IgD-negative memory B cell (primary cell): ENCODE measurements around the gene DGCR6L. TPM values are rescaled to one million over a fixed set of nuclear protein-coding genes. Genes with fewer than 3 reads are reported as not detected.
"Not testable (repeated sequence)": the region's sequence is repeated elsewhere in the genome, so short reads cannot be mapped to it uniquely, and the experiment has no call there.

Experiments used
- H3K27ac Mint-ChIP-seq, 3 donors: one replicate each; pipeline ENCODE4 v1.8.0; 2020 to 2022; ENCODE audit warnings: mild to moderate bottlenecking in 3 of 3, mixed read lengths in 3 of 3, moderate library complexity in 1 of 3
- H3K27me3 Mint-ChIP-seq: one replicate; pipeline ENCODE4 v1.8.0; 2021; ENCODE audit warnings: mixed read lengths
- H3K36me3 Mint-ChIP-seq: one replicate; pipeline ENCODE4 v1.8.0; 2020; ENCODE audit warnings: mild to moderate bottlenecking, mixed read lengths
- H3K4me1 Mint-ChIP-seq, 3 donors: one replicate each; pipeline ENCODE4 v1.8.0; 2020 to 2022; ENCODE audit warnings: mixed read lengths in 3 of 3, mild to moderate bottlenecking in 1 of 3
- H3K4me3 Mint-ChIP-seq, 4 donors: one replicate each; pipeline ENCODE4 v1.8.0; 2020 to 2022; ENCODE audit warnings: mild to moderate bottlenecking in 4 of 4, mixed read lengths in 4 of 4, moderate library complexity in 3 of 4
- H3K9me3 Mint-ChIP-seq, 3 donors: one replicate each; pipeline ENCODE4 v1.8.0; 2020 to 2021; ENCODE audit warnings: mixed read lengths in 3 of 3, mild to moderate bottlenecking in 1 of 3
- polyA plus RNA-seq: library from polyadenylated mRNA; unstranded; fragments of 300-500 nt; fragmentation: Illumina TruSeq; gene quantifications from one replicate; pipeline ENCODE4 v1.2.3, GENCODE V29; 2021

Gene DGCR6L
- polyA plus RNA-seq, 1 donor from 2014 or later = 63.5 TPM

DNA sequence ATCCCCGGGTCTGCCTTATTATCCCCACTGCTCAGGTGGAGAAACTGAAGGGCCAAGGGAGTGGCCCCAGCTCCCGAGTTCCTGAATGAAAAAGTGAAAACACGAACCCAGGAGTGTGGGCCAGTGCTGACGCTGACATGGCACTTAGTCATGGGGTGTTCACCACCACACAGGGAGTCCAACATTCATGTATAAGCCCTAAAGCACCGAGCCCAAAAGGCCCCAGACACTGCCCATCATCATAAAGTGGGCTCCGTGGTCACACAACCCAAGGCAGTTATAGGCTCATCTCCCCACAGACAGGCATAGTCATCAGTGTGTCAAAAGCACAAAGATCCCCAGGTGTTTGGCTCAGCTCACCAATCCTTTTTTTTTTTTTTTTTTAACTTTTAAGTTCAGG, 32.7 kb upstream of the DGCR6L start:
- H3K4me3 Mint-ChIP-seq, H3K9me3 Mint-ChIP-seq, H3K27ac Mint-ChIP-seq: not testable (repeated sequence)

GRCh38 chr22:20346553-20346952, 26.7 kb upstream of the DGCR6L start:
- not testable (repeated sequence) for H3K36me3 Mint-ChIP-seq, H3K4me3 Mint-ChIP-seq, H3K4me1 Mint-ChIP-seq, H3K27ac Mint-ChIP-seq, H3K9me3 Mint-ChIP-seq, H3K27me3 Mint-ChIP-seq

More for the DNA sequence above, 32.7 kb upstream of the DGCR6L start:
- H3K27me3 Mint-ChIP-seq, H3K4me1 Mint-ChIP-seq, H3K36me3 Mint-ChIP-seq: not testable (repeated sequence)

DNA sequence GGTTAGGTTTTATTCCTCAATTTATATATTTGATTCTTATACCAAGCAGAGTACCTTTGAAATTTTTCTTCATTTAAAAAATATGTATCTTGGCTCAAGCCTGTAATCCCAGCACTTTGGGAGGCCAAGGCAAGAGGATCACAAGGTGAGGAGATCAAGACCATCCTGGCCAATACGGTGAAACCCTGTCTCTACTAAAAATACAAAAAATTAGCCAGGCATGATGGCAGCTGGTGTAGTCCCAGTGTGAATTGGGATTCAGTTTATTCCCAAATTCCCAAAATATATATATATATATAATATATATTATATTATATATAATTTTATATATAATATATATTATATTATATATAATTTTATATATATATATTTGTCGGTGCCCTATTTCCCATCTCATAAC, 18.4 kb upstream of the DGCR6L start:
- not testable (repeated sequence) for H3K4me1 Mint-ChIP-seq, H3K9me3 Mint-ChIP-seq, H3K27me3 Mint-ChIP-seq, H3K36me3 Mint-ChIP-seq, H3K4me3 Mint-ChIP-seq, H3K27ac Mint-ChIP-seq

DNA sequence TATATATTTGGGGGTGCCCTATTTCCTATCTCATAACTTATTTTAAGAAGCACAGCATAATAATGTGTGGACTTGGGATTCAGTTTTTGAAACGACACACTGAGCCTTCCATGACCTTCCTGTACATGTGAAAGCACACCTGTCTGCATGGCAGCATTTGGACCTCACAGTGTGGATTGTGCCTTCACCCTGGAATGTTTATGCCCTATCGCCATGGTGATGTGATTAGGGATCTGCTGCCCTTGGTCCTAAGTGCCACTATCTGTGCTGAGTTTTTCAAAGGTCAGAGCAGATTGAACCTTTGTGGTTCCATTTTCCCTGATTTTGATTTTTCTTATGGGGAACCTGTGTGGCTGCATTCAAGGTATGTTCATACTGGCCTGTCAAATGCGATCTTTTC, 17.9 kb upstream of the DGCR6L start:
- H3K27ac Mint-ChIP-seq, H3K9me3 Mint-ChIP-seq, H3K36me3 Mint-ChIP-seq, H3K27me3 Mint-ChIP-seq, H3K4me1 Mint-ChIP-seq, H3K4me3 Mint-ChIP-seq: not testable (repeated sequence)

DNA sequence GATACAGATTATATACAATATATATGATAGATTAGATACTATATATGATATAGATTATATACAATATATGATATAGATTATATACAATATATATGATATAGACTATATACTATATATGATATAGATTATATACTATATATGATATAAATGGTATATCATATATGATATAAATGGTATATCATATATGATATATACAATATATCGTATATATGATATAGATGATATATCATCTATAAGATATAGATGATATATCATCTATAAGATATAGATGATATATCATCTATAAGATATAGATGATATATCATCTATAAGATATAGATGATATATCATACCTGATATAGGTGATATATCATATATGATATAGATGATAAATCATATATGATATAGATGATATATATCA, 16.7 kb upstream of the DGCR6L start:
- not testable (repeated sequence) for H3K9me3 Mint-ChIP-seq, H3K4me3 Mint-ChIP-seq, H3K27me3 Mint-ChIP-seq, H3K36me3 Mint-ChIP-seq, H3K27ac Mint-ChIP-seq, H3K4me1 Mint-ChIP-seq

DNA sequence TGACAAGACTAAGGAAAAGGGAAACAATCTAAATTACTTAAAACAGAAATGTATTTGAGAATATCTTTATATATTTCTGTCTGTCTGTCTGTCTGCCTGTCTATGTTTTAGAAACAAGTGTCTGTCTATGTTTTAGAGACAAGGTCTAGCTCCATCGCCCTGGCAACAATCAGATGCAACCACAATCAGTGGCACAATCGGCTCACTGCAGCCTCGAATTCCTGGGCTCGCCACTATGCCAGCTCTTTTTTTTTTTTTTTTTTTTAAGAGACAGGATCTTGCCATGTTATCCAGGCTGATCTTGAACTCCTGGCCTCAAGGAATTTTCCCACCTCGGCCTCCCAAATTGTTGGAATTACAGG, 8.7 kb upstream of the DGCR6L start:
- not testable (repeated sequence) for H3K36me3 Mint-ChIP-seq, H3K27me3 Mint-ChIP-seq, H3K4me1 Mint-ChIP-seq, H3K4me3 Mint-ChIP-seq, H3K9me3 Mint-ChIP-seq, H3K27ac Mint-ChIP-seq

DNA sequence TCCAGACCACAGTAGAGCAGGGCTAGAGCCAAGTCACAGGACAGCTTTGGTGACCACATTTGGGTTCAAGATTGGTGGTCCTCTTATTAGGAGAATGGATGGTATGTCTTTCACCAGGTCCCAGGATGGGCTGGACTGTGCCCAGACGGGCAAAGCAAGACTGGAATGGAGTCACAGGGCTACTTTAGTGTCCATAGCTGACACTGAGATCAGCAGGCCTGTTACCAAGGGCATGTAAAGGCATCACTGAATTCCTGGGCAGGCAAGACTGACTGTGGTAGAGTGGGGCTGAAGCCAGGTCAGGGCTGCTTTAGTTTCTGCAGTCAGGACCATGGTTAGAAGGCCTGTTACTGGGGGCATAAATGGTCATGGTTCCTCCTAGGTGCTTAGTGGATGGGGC, 6.1 kb upstream of the DGCR6L start:
- not testable (repeated sequence) for H3K4me1 Mint-ChIP-seq, H3K27me3 Mint-ChIP-seq, H3K4me3 Mint-ChIP-seq, H3K9me3 Mint-ChIP-seq, H3K36me3 Mint-ChIP-seq, H3K27ac Mint-ChIP-seq

- Mint-ChIP-seq H3K27me3 (peaks cover 1% of the 10 kb centered on the region), H3K27ac (peak overlapping the region in 2 of 3 donors; percentile 39 to 71), H3K36me3 (no peaks in the 10 kb centered on the region), H3K4me1 (peaks cover 4 to 11% (median 10%) of the 10 kb centered on the region in 3 donors), H3K9me3 (no peaks in the 10 kb centered on the region), H3K4me3 (no peak overlapping the region)
These were observed 4.3 kb upstream of the DGCR6L start for GRCh38 chr22:20324139-20324516.

- H3K9me3 Mint-ChIP-seq, H3K36me3 Mint-ChIP-seq, H3K27me3 Mint-ChIP-seq: not testable (repeated sequence)
- Mint-ChIP-seq H3K4me1 (peaks cover 11 to 18% (median 18%) of the 10 kb centered on the region in 3 donors), H3K4me3 (peak overlapping the region; percentile 25 to 97 (median 74)), H3K27ac (peak overlapping the region in 1 of 3 donors; percentile 40)
These were observed 1.8 kb upstream of the DGCR6L start for GRCh38 chr22:20321552-20322211.

DNA sequence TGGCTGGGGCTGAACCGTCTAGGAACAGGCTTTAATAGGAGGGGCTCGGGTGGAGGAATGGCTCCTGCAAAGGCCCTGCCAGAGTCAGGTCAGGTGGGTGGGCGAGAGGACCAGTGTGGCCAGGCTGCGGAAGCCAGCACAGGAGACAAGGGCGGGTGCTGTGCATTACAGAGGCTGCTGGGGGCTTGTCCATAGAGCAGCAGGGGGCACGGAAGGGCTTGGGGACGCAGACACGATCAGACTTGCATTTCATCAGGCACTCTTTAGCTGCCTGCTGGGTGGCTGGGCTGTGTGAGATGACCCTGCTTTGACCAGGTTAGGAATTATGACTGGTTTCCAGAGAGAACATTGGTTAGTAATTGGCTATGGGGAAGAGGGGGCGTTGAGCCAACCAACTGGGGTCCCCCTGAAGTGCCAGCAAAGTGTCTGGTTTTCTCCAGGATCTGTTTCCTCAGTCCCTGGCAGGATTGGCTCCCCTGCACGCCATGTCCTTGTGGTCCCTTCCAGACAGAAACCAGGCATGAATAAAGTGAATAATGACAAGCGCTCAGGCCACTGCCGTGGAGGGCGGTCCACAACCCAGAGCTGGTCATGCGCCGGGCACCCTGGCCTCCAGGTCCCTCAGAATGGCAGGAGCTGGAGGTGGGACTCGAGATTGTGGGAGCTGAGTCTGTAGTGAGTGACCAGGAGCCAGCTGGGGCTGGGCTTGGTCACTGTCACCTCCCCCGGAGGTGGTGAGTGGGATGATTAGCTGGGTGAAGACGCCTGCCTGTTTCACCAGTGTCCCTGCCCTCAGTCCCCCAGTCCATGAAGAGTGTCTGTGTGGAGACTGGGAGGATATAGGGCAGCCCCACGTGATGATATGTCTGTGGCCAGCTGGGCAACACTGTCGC, 1.0 kb upstream of the DGCR6L start:
- Mint-ChIP-seq H3K4me3 (peak overlapping the region; percentile 87 to 97 (median 95)), H3K27ac (peak overlapping the region; percentile 14 to 83 (median 62)), H3K4me1 (peaks cover 11 to 18% (median 18%) of the 10 kb centered on the region in 3 donors)
- H3K36me3 Mint-ChIP-seq, H3K9me3 Mint-ChIP-seq, H3K27me3 Mint-ChIP-seq: not testable (repeated sequence)

- peak overlapping the region; percentile 87 to 97 (median 95) for H3K4me3 Mint-ChIP-seq
- no peaks in the 10 kb centered on the region for H3K36me3 Mint-ChIP-seq
- peaks cover 11 to 18% (median 18%) of the 10 kb centered on the region in 3 donors for H3K4me1 Mint-ChIP-seq
- H3K27ac Mint-ChIP-seq = peak overlapping the region in 1 of 3 donors; percentile 80
- H3K9me3 Mint-ChIP-seq = no peaks in the 10 kb centered on the region
- H3K27me3 Mint-ChIP-seq = no peaks in the 10 kb centered on the region
These were observed 667 bp downstream of the DGCR6L start for GRCh38 chr22:20319041-20319744.

DNA sequence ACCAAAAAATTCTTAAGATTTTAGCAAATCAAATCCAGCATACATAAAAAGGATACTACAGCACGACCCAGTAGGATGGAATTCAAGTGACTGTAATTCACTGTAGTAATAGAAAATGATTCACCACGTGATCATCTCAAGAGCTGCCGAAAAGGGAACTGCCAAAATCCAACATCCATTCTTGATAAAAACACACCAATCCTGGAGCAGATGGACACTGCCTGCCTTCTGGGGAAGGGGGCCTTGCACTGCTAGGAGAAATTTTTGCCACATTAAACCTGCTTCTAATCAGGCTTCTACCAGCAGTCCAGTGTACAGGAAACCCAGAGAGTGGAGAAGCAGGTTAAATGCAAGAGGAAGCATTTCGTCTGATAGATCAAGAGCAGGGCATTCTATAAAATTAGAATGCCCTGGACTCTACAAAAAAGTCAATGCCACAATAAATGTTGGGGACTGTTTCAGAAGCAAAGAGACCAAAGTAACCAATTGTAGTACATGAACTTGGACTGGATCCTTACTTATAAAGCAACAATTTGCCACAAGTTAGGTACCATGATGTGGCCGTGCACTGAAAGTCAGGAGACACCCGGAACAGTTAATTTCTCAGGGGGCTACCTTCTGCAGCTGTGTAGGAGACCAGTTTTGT, 1.7 kb downstream of the DGCR6L start:
- not testable (repeated sequence) for H3K9me3 Mint-ChIP-seq, H3K27me3 Mint-ChIP-seq, H3K36me3 Mint-ChIP-seq
- Mint-ChIP-seq H3K4me3 (peak overlapping the region in 3 of 4 donors; percentile 52 to 97 (median 57)), H3K4me1 (peaks cover 11 to 18% (median 18%) of the 10 kb centered on the region in 3 donors), H3K27ac (peak overlapping the region in 2 of 3 donors; percentile 43 to 62)

- not testable (repeated sequence) for H3K36me3 Mint-ChIP-seq, H3K9me3 Mint-ChIP-seq, H3K27me3 Mint-ChIP-seq
- Mint-ChIP-seq H3K27ac (peak overlapping the region in 2 of 3 donors; percentile 10 to 54), H3K4me3 (peak overlapping the region in 3 of 4 donors; percentile 30 to 97 (median 57)), H3K4me1 (peaks cover 9 to 18% (median 16%) of the 10 kb centered on the region in 3 donors)
These were observed 2.3 kb downstream of the DGCR6L start for GRCh38 chr22:20317402-20318042.

DNA sequence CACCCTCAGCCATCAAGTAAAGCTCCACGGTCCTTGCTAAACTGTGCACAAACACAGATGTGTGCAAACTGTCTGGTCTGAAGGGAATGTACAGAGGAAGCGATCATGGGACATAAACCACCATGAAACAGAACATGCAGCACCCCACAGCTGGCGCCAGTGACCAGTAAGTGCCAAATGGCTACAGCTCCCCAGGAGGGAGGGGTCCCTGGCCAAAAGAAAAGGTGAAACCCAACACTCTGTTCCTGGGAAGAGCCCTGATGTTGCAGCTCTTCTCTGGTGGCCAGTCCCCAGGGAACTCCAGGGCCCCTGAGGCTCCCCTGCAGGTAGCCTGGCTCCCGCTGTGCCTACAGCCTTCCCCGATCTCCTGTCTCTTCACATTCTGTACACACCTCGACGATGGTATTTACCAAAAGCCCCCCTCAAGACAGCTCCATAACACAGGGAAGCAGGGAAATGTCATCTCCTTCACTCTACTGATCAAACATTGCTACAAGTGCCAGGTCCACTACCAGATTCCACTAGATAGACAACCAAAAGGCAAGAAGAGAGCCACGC, 2.9 kb downstream of the DGCR6L start:
- no peak overlapping the region for H3K27ac Mint-ChIP-seq
- H3K9me3 Mint-ChIP-seq = no peaks in the 10 kb centered on the region

More for the DNA sequence above, 2.9 kb downstream of the DGCR6L start:
- Mint-ChIP-seq H3K4me3 (peak overlapping the region in 1 of 4 donors; percentile 97), H3K36me3 (no peaks in the 10 kb centered on the region), H3K4me1 (peaks cover 9 to 18% (median 16%) of the 10 kb centered on the region in 3 donors), H3K27me3 (no peaks in the 10 kb centered on the region)
